ENCODE results near the gene PALM.

DNA sequence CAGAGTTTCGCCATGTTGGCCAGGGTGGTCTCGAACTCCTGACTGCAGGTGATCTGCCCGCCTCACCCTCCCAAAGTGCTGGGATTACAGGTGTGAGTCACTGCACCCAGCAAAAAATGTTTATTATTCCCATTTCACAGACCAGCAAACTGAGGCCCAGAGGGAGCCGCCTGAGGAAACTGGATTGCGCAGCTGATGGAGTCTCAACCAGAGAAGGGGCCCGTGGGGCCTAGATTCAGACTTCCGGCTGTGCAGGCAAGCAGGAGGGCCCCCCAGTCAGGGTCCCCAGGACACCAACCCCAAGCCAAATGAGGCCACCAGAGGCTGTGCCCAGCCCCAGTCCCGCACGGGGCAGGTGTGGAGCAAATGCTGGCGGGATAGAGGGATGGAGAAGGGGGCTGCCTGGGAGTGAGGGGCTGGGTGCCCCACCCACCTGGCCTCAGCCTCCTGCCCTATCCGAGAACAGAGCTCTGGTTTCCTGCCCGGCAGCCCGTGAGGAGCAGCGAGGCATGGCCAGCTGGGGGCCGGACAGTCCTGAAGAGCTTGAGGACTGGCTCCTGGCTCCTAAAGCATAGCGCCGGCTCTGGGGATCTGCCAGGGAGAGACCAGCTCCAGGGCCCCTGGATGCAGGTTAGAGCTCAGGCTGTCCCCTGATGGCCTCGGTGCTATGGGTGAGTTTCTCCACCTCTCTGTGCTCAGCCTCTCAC lies 64.1 kb downstream of the PALM start:
- TF ChIP-seq POLR2A (IDR thresholded peaks at IDR 0.05): no peak
- TF ChIP-seq, protein P1, sequence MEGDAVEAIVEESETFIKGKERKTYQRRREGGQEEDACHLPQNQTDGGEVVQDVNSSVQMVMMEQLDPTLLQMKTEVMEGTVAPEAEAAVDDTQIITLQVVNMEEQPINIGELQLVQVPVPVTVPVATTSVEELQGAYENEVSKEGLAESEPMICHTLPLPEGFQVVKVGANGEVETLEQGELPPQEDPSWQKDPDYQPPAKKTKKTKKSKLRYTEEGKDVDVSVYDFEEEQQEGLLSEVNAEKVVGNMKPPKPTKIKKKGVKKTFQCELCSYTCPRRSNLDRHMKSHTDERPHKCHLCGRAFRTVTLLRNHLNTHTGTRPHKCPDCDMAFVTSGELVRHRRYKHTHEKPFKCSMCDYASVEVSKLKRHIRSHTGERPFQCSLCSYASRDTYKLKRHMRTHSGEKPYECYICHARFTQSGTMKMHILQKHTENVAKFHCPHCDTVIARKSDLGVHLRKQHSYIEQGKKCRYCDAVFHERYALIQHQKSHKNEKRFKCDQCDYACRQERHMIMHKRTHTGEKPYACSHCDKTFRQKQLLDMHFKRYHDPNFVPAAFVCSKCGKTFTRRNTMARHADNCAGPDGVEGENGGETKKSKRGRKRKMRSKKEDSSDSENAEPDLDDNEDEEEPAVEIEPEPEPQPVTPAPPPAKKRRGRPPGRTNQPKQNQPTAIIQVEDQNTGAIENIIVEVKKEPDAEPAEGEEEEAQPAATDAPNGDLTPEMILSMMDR (IDR thresholded peaks at IDR 0.05 in 4 of 5, conservative IDR thresholded peaks at IDR 0.05 in 1 of 5): no peak

Measured in gastrocnemius medialis (tissue), 4 donors.